Measurements from ENCODE around the gene VENTX. TPM values are rescaled to one million over a fixed set of nuclear protein-coding genes. Genes with fewer than 3 reads are reported as not detected.
"Not testable (repeated sequence)": the region's sequence is repeated elsewhere in the genome, so short reads cannot be mapped to it uniquely, and the experiment has no call there.

Gene VENTX
- total and polyA plus RNA-seq, 2 experiments from 2014 or later = not detected

DNA sequence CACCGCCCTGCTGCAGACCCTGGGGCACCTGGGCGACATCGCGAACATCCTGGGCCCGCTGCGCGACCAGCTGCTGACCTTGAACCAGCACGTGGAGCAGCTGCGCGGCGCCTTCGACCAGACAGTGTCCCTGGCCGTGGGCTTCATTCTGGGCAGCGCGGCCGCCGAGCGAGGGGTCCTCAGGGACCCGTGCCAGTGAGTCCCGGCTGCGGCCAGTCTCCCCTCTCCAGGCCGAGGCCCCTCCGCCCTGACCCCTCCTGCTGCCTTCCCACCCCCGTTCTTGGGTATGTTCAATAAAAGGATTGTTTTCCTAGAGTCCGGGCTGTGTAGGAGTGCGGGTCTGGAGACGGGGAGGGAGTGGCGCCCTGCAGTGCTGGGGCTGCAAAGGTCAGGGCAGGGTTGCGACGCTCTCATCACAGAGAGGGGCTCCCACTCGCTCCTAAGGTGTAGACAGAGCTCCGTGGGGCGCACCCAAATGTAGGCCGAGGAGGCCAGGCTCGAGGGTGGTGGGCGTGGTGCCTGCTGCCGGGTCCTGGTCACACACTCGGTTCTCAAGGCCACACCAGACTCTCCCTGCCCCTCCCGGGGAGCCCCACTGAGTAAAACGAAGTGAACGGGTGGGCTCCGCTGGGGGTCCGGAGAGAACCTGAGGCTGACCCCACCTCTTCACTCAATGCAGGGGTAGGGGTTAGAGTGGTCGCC lies 6.3 kb upstream of the VENTX start:
- Histone ChIP-seq H3K36me3 (ENCODE audit: low read depth) (no peaks in the 10 kb centered on the region), H3F3A (ENCODE audit: insufficient read depth) (no peaks in the 10 kb centered on the region), H3K9ac (no peak overlapping the region), H3K27ac (no peak overlapping the region), H2AFZ (no peak overlapping the region), H3K4me3 (no peak overlapping the region), H3K9me2 (ENCODE audit: insufficient read depth) (no peaks in the 10 kb centered on the region), H3K27me3 (replicated peaks; ENCODE audit: insufficient read depth) (peaks cover 62% of the 10 kb centered on the region), H3K79me2 (ENCODE audit: insufficient read depth) (no peaks in the 10 kb centered on the region), H3K4me2 (ENCODE audit: unreplicated experiment) (no peak overlapping the region), H3K4me1 (ENCODE audit: insufficient read depth) (no peaks in the 10 kb centered on the region), H4K20me1 (ENCODE audit: insufficient read depth) (no peaks in the 10 kb centered on the region), H3K9me3 (ENCODE audit: low read depth) (no peaks in the 10 kb centered on the region)
- TF ChIP-seq EZH2 (IDR thresholded peaks at IDR 0.05; ENCODE audit: insufficient read depth, poor library complexity, severe bottlenecking) (no peak), EZH2phosphoT487 (IDR thresholded peaks at IDR 0.05; ENCODE audit: insufficient read depth, low read depth) (no peak)
- in situ Hi-C loops (cut with MboI) = no loop called here
- WGBS, 2 experiments (ENCODE audit: low coverage in 1 of 2, low lambda C conversion rate in 2 of 2, missing lambda C conversion rate in 2 of 2) = 13 to 15% methylated on average over 38 to 42 of the region's 44 CpGs
- no peak for DNase-seq

DNA sequence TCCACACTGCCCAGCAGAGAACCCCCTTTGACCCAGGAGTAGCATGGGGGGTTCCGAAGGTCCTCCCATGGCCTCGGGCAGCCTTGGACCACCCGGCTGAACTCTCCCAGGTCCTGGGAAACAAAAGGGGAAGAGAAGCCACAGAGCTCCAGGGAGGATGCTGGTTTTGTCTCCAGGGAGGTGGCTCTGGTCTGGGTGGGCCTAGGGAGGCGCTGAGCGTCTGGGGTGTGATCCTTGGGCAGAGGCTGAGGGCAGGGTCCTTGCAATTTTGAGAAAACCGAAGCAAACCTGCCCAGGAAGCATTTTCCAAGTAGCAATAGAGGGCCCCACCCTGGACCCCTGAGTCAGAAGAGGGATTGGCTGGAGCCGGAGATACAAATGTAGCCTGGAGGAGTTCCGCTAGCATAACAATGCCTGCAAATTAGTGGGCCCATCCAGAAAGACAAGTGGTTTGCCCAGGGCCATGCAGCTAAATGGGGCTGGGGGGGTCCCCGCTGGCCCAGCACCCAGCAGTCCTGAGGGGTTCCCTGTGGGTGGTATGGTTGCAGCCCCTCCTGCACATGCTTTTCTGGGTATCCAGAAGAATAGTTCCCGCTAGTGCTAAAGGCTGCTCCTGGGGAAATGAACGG lies 5.6 kb upstream of the VENTX start:
- Histone ChIP-seq H3K9me3 (ENCODE audit: low read depth) (no peaks in the 10 kb centered on the region), H3K27ac (no peak overlapping the region), H3K9ac (no peak overlapping the region), H3K9me2 (ENCODE audit: insufficient read depth) (no peaks in the 10 kb centered on the region), H3K4me2 (ENCODE audit: unreplicated experiment) (no peak overlapping the region), H3K4me3 (no peak overlapping the region), H3K36me3 (ENCODE audit: low read depth) (no peaks in the 10 kb centered on the region), H3F3A (ENCODE audit: insufficient read depth) (no peaks in the 10 kb centered on the region), H3K79me2 (ENCODE audit: insufficient read depth) (no peaks in the 10 kb centered on the region), H4K20me1 (ENCODE audit: insufficient read depth) (no peaks in the 10 kb centered on the region), H3K27me3 (replicated peaks; ENCODE audit: insufficient read depth) (peaks cover 64% of the 10 kb centered on the region), H3K4me1 (ENCODE audit: insufficient read depth) (no peaks in the 10 kb centered on the region), H2AFZ (no peak overlapping the region)
- WGBS, 2 experiments (ENCODE audit: low coverage in 1 of 2, low lambda C conversion rate in 2 of 2, missing lambda C conversion rate in 2 of 2) = 32 to 35% methylated on average over 11 of the region's 11 CpGs
- in situ Hi-C loops (cut with MboI) = no loop called here
- no peak for DNase-seq
- TF ChIP-seq EZH2 (IDR thresholded peaks at IDR 0.05; ENCODE audit: insufficient read depth, poor library complexity, severe bottlenecking) (no peak), EZH2phosphoT487 (IDR thresholded peaks at IDR 0.05; ENCODE audit: insufficient read depth, low read depth) (no peak)

DNA sequence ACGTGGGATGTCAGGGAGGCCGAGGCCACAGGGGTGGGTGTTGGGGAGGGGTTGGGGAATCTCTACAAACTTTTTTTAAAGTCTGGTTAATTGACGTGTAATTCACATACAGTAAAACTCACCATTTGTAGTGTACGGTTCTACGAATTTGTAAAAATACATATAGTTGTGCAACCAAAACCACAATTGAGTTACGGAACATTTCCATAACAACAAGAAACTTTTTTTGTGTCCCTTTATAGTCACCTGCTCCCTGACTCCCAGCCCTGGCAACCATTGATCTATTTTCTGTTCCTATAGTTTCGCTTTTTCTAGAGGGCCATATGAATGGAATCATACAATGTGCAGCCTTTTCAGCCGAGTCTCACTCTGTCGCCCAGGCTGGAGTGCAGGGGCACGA lies 2.9 kb upstream of the VENTX start:
- H3K4me1 ChIP-seq (ENCODE audit: insufficient read depth); in situ Hi-C loops (cut with MboI); H3K9me3 ChIP-seq (ENCODE audit: low read depth); DNase-seq; H3K4me2 ChIP-seq (ENCODE audit: unreplicated experiment); H3K4me3 ChIP-seq; H3K27ac ChIP-seq; H3K9ac ChIP-seq; H3K9me2 ChIP-seq (ENCODE audit: insufficient read depth); H3K79me2 ChIP-seq (ENCODE audit: insufficient read depth); H3K36me3 ChIP-seq (ENCODE audit: low read depth); H4K20me1 ChIP-seq (ENCODE audit: insufficient read depth); H3F3A ChIP-seq (ENCODE audit: insufficient read depth); H2AFZ ChIP-seq: not testable (repeated sequence)
- 25 to 37% methylated on average over 5 to 10 of the region's 10 CpGs for WGBS, 2 experiments (ENCODE audit: low coverage in 1 of 2, low lambda C conversion rate in 2 of 2, missing lambda C conversion rate in 2 of 2)
- peaks cover 71% of the 10 kb centered on the region for H3K27me3 ChIP-seq (replicated peaks; ENCODE audit: insufficient read depth)

DNA sequence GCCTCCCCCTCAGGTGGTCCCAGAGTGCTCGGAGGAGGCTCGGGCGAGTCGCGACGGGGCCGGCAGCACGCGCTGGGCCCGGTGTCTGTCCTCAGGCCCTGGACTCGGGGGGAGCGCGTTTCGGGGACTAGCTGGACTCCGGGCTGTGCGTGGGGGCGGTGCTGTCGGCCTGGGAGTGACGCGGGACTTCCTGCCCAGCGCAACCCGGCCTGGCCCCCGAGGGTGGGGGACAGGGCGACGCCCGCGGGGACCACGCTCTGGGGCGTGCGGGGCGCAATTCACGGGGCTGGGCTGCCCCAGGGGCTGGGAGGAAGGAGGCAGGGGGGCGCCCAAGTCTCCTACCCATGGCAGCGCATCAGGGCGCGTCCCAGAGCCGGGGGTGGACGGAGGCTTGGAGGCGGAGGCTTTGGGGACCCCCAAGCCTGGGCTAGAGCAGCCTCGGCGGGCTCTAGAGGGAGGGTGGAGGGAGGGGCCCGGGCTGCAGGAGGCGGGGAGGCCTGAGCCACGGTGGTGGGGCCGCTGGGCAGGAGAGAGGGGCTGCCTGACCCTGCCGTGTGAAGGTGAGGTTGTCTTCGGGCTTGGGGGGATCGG lies 2.3 kb upstream of the VENTX start:
- Histone ChIP-seq H3K9me3 (ENCODE audit: low read depth) (no peaks in the 10 kb centered on the region), H3K4me2 (ENCODE audit: unreplicated experiment) (no peak overlapping the region), H3K4me3 (no peak overlapping the region), H3K27me3 (replicated peaks; ENCODE audit: insufficient read depth) (peaks cover 71% of the 10 kb centered on the region), H4K20me1 (ENCODE audit: insufficient read depth) (no peaks in the 10 kb centered on the region), H3K9me2 (ENCODE audit: insufficient read depth) (no peaks in the 10 kb centered on the region), H2AFZ (no peak overlapping the region), H3K27ac (no peak overlapping the region), H3K4me1 (ENCODE audit: insufficient read depth) (no peaks in the 10 kb centered on the region), H3K9ac (no peak overlapping the region), H3K36me3 (ENCODE audit: low read depth) (no peaks in the 10 kb centered on the region), H3K79me2 (ENCODE audit: insufficient read depth) (no peaks in the 10 kb centered on the region), H3F3A (ENCODE audit: insufficient read depth) (no peaks in the 10 kb centered on the region)
- no peak for DNase-seq
- WGBS, 2 experiments (ENCODE audit: low coverage in 1 of 2, low lambda C conversion rate in 2 of 2, missing lambda C conversion rate in 2 of 2) = 2 to 3% methylated on average over 28 to 48 of the region's 48 CpGs
- TF ChIP-seq EZH2phosphoT487 (IDR thresholded peaks at IDR 0.05; ENCODE audit: insufficient read depth, low read depth) = no peak
- TF ChIP-seq EZH2 (IDR thresholded peaks at IDR 0.05; ENCODE audit: insufficient read depth, poor library complexity, severe bottlenecking) = peak; percentile 46
- in situ Hi-C loops (cut with MboI) = no loop called here

All from GM23248 (cell line).